GM18498 (cell line): ENCODE data around the gene MIX23.

Experiments used
- ATAC-seq: cut with Tn5 transposase; IDR thresholded peaks from one replicate; pipeline ENCODE4 v1.9.1; 2021; ENCODE audit warnings: mild to moderate bottlenecking, moderate library complexity; ENCODE audit not compliant: unreplicated experiment

Gene MIX23

GRCh38 chr3:122382888-122383666, at the start of gene MIX23:
MIX23 (minus strand) TSS chr3:122383231; CDS start chr3:122383224, 7 bp downstream.
- peak; percentile 40 for ATAC-seq

DNA sequence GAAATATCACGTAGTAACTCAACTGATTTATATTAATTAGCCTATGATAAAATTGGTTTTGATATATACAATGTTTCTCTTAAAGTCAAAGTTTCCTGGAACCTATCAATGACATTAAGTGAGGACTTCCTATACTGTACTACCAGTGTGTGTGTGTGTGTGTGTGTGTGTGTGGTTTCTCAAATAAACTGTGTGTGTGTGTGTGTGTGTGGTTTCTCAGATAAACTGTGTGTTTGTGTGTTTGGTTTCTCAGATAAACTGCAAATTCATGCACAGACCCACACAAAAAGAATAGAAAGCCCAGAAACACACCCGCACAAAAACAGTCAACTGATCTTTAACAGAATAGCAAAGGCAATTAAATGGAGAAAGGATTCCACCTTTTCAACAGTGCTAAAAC, 47.3 kb upstream of the MIX23 start:
- no peak for ATAC-seq

DNA sequence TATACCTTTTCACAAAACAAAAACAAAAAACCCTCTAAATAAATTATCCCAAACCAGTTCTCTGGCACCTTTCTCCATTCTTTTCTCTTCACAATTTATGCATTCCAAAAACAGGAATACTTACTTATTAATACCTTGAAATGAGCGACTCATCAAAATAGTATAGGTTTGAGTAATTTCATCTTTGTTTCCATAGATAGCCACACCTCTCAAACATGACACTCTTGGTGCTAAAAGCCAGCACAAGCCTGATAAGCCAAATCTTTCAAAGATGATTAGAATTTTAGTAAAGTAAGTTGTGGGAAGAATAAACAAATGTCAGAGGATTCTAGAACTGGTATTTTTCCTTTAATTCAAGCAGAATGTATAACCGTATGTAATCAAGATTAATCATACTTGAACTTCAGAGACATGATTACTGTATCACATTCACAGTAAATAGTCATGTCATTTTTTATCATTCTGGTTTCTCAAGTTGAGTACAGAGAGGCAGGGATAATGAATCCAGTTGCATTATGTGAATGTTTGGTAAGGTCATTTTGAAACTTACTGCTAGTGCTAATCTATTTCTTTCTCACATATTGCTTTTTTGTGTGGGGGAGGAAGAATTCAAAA, 44.9 kb upstream of the MIX23 start:
- no peak for ATAC-seq

GRCh38 chr3:122421836-122422235, 38.8 kb upstream of the MIX23 start:
- ATAC-seq: no peak

DNA sequence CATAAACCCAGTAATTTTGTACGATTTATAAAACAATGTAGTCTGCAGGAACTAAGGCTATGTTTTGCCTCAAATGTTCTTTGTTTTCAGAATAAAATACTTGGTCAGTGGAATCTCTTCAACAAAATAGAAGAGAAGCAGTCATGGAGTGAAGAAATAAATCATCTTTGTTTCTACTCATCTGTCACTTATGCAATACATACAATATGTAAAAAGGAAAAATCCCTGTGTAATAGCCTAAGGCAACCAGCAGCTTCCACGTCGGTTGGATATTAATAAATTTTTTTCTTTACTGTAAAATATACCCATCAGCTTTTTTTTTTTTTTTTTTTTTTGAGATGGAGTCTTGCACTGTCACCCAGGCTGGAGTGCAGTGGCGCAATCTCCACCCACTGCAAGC, 38.1 kb upstream of the MIX23 start:
- ATAC-seq: no peak

GRCh38 chr3:122416966-122417365, 33.9 kb upstream of the MIX23 start:
- no peak for ATAC-seq

GRCh38 chr3:122415762-122416654, 33.0 kb upstream of the MIX23 start, which contains the start of gene WDR5B:
WDR5B (minus strand) TSS chr3:122416062; CDS start chr3:122415528, 534 bp downstream.
- ATAC-seq: peak; percentile 87

- ATAC-seq: peak; percentile 50
These were observed 32.2 kb upstream of the MIX23 start for GRCh38 chr3:122415104-122415744.

GRCh38 chr3:122414391-122414790, 31.4 kb upstream of the MIX23 start:
- ATAC-seq: no peak

GRCh38 chr3:122410639-122411038, 27.6 kb upstream of the MIX23 start:
- no peak for ATAC-seq

DNA sequence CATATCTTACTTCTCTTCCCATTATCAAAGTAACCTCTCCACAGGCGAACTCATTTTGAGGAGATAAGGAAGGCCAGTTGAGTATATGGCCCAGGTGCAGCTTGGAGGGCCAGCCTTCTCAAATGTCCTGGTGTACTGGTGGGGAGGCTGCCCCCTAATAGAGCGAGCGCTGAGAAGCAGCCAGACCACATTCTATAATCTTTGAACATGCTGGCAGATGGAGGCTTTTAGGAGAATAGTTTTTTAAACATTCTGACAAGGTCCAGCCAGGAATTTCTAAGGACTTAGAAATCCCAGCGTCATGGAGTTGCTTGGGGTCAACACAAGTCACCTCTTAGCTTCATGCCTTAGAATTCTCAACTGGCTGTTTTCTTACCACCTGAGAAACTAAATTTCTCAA, 27.1 kb upstream of the MIX23 start:
- no peak for ATAC-seq

GRCh38 chr3:122409446-122409845, 26.4 kb upstream of the MIX23 start:
- no peak for ATAC-seq

DNA sequence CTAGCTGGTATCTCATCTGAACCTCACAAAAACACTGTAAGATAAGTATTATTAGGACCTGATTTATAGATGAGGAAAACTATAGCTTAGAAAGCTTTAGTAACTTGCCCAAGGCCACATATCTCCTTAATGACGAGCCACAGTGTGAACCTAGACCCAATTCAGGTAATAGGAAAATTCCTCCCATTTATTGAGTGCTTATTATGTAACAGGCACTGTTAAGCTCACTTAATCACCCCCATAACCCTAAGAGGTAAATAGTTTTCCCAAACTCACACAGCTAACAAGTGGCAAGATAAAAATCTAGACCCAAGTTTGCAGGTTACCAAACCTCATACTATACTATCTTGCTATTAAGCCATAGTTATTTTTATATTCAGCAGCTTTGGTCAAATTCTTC, 24.9 kb upstream of the MIX23 start:
- no peak for ATAC-seq

GRCh38 chr3:122406198-122406597, 23.2 kb upstream of the MIX23 start:
- no peak for ATAC-seq

DNA sequence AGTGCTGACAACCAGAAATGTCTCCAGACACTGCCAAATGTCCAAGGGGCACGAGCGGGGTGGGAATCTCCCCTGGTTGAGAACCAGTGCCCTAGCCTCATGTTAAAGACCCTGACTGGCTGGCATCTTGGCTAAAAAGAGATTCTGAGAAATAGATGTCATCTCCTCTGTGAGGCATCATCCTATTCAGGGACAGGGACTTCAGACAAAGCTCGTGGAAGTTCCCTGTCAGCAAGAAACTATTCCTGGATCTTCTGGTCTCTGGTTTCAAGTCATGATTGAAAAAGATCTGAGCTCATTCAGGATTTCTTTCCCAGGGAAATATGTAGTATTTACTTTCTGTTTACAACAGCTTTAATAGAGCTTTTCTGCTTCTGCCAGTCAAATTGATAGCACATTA, 22.0 kb upstream of the MIX23 start:
- ATAC-seq: no peak

GRCh38 chr3:122403489-122403888, 20.5 kb upstream of the MIX23 start:
- no peak for ATAC-seq

- ATAC-seq: no peak
These were observed 15.9 kb upstream of the MIX23 start for GRCh38 chr3:122398920-122399319.

DNA sequence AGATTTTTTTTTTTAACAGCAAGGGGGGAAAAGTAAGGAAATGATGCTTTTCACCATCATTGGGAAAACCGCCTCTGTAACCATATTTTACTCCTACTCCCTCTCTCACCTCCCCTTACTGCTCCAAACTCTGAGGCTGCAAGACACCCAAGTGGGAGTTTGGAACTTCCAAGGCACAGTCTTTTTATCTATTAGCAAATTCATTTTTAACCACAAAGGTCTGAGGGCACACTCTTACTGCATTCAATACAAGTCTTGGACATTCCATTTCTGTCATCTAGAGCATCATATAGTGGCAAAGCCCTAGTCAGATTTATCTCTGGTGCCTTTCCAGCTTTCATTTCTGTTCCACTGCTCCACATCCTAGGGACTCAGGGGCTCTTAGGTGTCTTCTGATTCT, 14.2 kb upstream of the MIX23 start:
- no peak for ATAC-seq

DNA sequence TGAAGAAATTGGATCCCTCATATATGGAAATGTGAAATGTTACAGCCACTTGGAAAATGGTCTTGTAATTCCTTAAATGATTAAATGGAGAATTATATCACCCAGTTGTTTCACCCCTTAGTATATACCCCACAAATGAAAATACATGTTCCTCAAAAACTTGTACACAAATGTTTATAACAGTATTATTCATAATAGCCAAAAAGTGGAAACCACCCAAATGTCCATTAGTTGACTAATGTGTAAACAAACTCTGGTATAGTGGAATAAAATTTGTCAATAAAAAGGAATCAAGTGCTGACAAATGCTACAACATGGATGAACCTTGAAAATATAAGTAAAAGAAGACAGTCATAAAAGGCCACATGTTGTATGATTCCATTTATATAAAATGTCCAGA, 13.5 kb upstream of the MIX23 start:
- ATAC-seq: no peak

DNA sequence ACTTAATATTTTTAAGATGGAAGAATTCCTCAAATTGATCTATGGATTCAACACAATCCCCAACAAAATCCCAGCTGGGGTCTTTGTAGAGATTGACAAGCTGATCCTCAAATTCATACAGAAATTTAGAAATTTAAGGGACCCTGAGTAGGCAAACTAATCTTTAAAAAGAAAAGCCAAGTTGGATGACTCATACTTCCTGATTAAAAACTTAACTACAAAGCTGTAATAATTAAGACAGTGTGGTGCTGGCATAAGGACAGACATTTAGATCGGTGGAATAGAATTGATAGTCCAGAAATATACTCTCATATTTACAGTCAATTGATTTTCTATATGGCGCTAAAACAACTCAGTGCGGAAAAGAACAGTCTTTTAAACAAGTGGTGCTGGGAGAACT, 12.6 kb upstream of the MIX23 start:
- no peak for ATAC-seq

DNA sequence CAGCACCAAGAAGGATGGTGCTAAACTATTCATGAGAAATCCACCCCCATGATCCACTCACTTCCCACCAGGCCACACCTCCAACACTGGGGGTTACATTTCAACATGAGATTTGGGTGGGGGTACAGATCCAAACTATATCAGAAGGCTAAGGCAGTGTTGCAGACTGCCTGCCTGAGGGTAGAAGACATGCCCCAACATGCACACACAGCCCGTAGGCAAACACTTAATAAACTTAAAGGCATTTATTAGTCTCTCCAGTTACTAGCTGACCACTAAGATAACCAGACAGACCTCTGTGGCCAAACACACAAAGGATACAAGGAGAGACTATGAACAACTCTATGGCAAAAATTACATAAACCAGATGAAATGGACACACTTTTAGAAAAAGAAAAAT, 11.1 kb upstream of the MIX23 start:
- ATAC-seq: no peak
